Immature natural killer cell (primary cell): ENCODE results near the gene PROK1. TPM values are rescaled to one million over a fixed set of nuclear protein-coding genes. Genes with fewer than 3 reads are reported as not detected.

ENCODE experiments used
- polyA plus RNA-seq, 3 donors: library from polyadenylated mRNA; unstranded; fragments of 300-500 nt; fragmentation: Illumina TruSeq; gene quantifications; one replicate each; pipeline ENCODE4 v1.2.3, GENCODE V29; 2021

PROK1 gene
- polyA plus RNA-seq, 3 donors from 2014 or later, result not detected

Other genes starting within 250 kb of the PROK1 start
- gene KCNC4, start 240.8 kb upstream of the PROK1 start, polyA plus RNA-seq, result under 1 TPM; 0.18 to 0.48 (median 0.47) TPM
- 10 to 100 TPM in 1 of 3 donors, 1 to 10 TPM in 2; 5.7 to 14.4 (median 10.0) TPM for gene RBM15, start 111.8 kb upstream of the PROK1 start, polyA plus RNA-seq
- under 1 TPM in 1 of 3 donors, not detected in 2; 0.80 TPM for gene SLC16A4, start 60.1 kb upstream of the PROK1 start, polyA plus RNA-seq
- gene LAMTOR5, start 43.5 kb upstream of the PROK1 start, polyA plus RNA-seq, result 100 to 1,000 TPM; 254 to 387 (median 277) TPM
- not detected for gene KCNA10, start 68.0 kb downstream of the PROK1 start, polyA plus RNA-seq
- gene KCNA2, start 155.2 kb downstream of the PROK1 start, polyA plus RNA-seq, result not detected
- gene KCNA3, start 223.8 kb downstream of the PROK1 start, polyA plus RNA-seq, result 10 to 100 TPM; 11.7 to 15.3 (median 12.4) TPM